Hepatocyte (in vitro differentiated cells): ENCODE data around the gene CAVIN1.

Experiments used
- CTCF ChIP-seq: fragments of 200-600 bp; sonication (generic); IDR thresholded peaks from 2 replicates; pipeline ENCODE4 v1.5.1; 2016; ENCODE audit warnings: antibody characterized with exemption, mild to moderate bottlenecking; ENCODE audit not compliant: poor library complexity
- EZH2 ChIP-seq: fragments of 200-600 bp; sonication (generic); IDR thresholded peaks from 2 replicates; pipeline ENCODE4 v1.6.1; 2016; ENCODE audit warnings: antibody characterized with exemption, mild to moderate bottlenecking, borderline replicate concordance

- TF ChIP-seq EZH2: no peak
- TF ChIP-seq CTCF: no peak
These were observed 37.3 kb upstream of the CAVIN1 start for GRCh38 chr17:42460371-42460770.
